ENCODE data around the gene MTMR11.
"Not testable (repeated sequence)": the region's sequence is repeated elsewhere in the genome, so short reads cannot be mapped to it uniquely, and the experiment has no call there.

Gene MTMR11

DNA sequence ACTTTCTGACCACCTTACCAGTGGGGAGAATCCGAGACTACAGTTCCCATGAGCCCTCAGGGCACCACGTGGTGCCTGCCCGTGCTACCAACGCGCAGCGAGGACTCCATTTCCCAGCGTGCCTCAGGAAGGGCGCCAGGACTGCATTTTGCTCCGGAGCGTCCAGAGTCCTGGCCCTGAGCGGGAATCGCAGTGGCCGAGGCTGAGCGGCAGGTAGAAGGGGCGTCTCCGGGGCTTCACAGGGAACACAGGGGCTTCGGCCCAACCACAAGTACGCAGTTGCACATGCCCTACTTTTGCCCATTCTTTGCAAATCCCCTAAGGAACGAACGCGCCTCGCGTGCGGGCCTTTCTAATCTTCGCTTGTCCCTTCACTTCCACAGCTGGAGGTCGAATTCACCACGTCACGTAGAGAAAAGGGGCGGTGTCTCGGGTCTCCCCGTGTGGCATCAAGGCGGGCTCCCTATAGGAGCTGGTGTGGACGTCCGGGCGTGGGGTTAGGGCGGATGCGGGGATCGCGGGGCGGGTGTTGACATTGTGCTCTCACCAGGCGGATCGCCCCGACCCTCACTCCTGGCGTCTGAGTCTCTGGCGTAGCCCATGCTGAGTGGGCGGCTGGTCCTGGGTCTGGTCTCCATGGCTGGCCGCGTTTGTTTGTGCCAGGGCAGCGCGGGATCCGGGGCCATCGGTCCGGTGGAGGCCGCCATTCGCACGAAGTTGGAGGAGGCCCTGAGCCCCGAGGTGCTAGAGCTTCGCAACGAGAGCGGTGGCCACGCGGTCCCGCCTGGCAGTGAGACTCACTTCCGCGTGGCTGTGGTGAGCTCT lies 37.0 kb downstream of the MTMR11 start, which contains the start of gene BOLA1:
Gene BOLA1, plus strand, starts transcription at position 109 of the 825 bp plus-strand sequence. Its CDS starts 492 bp downstream, at position 601.
- DNase-seq (ENCODE audit: low spot score), result peak; percentile 85

GRCh38 chr1:149896575-149896974 lies 40.1 kb downstream of the MTMR11 start:
- no peak for DNase-seq (ENCODE audit: low spot score)

GRCh38 chr1:149888999-149889289 lies 47.7 kb downstream of the MTMR11 start:
- no peak for DNase-seq (ENCODE audit: low spot score)

- DNase-seq (ENCODE audit: low spot score), result peak; percentile 91
Observed at GRCh38 chr1:149888247-149888998, 48.3 kb downstream of the MTMR11 start.

- peak; percentile 96 for DNase-seq (ENCODE audit: low spot score)
Observed at GRCh38 chr1:149887456-149888246, 49.0 kb downstream of the MTMR11 start.

GRCh38 chr1:149887196-149887455 lies 49.6 kb downstream of the MTMR11 start:
- not testable (repeated sequence) for DNase-seq (ENCODE audit: low spot score)

DNA sequence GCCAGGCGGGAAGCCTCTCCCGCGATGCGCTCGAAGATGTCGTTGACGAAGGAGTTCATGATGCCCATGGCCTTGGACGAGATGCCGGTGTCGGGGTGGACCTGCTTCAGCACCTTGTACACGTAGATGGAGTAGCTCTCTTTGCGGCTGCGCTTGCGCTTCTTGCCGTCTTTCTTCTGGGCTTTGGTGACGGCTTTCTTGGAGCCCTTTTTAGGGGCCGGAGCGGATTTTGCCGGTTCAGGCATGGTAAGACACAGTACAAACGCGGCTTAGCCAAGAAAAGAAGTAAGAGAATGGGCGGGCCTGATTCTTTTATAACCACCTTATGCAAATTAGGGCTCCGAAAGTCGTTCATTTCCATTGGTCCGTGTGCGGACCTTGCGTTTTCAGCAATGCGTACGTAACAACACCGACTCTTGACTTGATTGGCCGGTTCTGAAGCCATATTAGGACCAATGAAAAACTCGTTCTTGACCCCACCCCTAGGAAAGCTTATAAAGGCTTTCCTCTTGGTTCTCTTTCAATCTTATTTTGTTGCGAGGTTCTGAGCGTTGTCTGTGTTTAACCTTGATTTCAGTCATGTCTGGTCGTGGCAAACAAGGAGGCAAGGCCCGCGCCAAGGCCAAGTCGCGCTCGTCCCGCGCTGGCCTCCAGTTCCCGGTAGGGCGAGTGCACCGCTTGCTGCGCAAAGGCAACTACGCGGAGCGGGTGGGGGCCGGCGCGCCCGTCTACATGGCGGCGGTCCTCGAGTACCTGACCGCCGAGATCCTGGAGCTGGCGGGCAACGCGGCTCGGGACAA lies 50.1 kb downstream of the MTMR11 start:
- DNase-seq (ENCODE audit: low spot score), result peak; percentile 98

GRCh38 chr1:149886121-149886395 lies 50.6 kb downstream of the MTMR11 start:
- not testable (repeated sequence) for DNase-seq (ENCODE audit: low spot score)

DNA sequence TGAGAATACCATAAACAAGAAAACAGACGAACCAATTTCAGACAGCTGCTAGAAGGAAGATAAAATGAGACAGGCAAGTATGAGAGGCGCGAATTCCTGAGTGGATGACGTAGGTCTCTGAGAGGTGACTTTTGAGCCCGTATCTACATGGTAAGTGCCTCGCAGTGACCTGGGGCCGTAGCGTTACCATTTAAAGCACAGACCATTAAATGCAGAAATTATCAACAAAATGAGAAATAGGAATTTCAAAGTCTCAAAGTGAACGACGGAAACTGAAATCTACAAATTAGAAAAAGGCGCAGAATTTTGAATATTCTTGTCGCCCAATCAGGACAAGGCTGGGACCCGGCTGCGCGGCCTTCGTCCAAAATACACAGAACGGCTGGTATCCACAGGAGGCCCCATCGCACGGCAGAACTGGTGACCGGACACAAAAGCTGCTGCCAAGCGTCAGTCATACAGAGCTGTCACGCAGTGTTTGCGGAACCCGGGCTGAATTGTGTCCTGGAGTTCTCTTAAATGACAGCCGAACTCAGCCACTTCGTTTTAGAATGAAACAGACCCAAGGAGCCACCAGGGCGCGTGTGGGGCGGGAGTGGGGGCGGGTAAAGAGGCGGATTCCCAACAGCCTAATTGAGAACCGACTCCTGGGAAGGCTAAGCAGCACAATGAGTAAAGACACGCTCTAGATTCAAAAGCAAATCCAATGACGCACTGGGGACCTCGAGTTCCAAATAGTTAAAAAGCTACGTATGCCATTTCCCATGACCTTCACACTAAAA lies 51.1 kb downstream of the MTMR11 start:
- peak; percentile 87 for DNase-seq (ENCODE audit: low spot score)

- DNase-seq (ENCODE audit: low spot score), result peak; percentile 74
Observed at GRCh38 chr1:149884433-149885338, 52.0 kb downstream of the MTMR11 start.

GRCh38 chr1:149883598-149884247 lies 53.0 kb downstream of the MTMR11 start:
- DNase-seq (ENCODE audit: low spot score), result no peak

DNA sequence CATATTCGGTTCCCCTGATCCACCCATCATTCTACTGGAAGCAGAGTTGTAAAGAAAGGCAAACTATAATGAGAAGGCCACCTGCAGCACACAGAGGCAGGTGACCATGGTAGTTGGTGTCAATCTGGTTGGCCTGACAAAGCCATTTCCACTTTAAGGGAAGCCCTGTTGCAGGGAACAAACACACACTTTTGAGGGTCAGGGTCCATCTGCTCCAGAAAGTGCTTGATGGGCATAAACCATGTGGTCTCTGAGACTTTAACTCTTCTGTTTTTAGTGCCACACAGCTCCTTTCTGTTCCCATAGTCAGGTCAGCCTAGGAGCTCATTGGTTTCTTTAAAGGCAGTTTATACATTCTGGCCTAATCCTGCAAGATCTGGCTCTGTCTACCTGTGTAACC lies 54.8 kb downstream of the MTMR11 start:
- DNase-seq (ENCODE audit: low spot score), result no peak

GRCh38 chr1:149879556-149879955 lies 57.1 kb downstream of the MTMR11 start:
- DNase-seq (ENCODE audit: low spot score), result no peak

Data from hematopoietic multipotent progenitor cell treated with erythropoietin and hydrocortisone succinate and interleukin-3 and kit ligand, for 15 days (in vitro differentiated cells).